ENCODE data around the gene ZDHHC8. TPM values are rescaled to one million over a fixed set of nuclear protein-coding genes. Genes with fewer than 3 reads are reported as not detected.

Gene ZDHHC8
- total and polyA plus RNA-seq, 7 donors = 9.7 to 23.7 (median 15.8) TPM

DNA sequence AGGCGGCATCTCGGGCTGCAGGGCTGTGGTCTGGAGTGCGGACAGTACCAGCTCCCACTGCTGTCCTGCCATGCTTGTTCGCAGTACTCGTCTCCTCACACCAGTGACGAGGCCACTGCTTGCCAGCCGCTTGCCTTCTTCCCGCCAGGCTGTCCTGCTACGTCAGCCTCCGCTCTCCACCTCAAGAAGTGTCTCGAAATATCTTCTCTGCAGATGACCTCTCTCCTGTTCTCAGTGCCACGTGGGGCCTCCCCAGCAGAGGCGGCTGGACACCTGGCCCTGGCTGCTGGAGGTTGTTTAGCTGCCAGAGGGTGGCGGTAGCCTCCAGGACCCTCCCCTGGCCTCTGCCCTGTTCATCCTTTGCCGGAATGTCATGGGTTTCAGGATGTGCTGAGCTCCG lies 22.3 kb downstream of the ZDHHC8 start:
- intact Hi-C loops (cut with DNase I) = loop anchor here in 1 of 2 donors (5.0 kb wide), 1 partner anchor 453 kb away; no protein-coding TSS in a partner anchor
- Histone ChIP-seq H3K4me3 (no peak overlapping the region), H3K4me1 (no peaks in the 10 kb centered on the region), H3K27ac (no peak overlapping the region), H3K36me3 (ENCODE audit: insufficient read depth in 1 of 2, low read depth in 1 of 2) (no peaks in the 10 kb centered on the region), H3K27me3 (ENCODE audit: insufficient read depth in 3 of 3, low read length in 2 of 3) (no peaks in the 10 kb centered on the region), H3K9me3 (no peaks in the 10 kb centered on the region)
- ATAC-seq (no peak), DNase-seq (no peak)
- 62 to 64% (median 62%) methylated on average over 16 of the region's 16 CpGs for WGBS, 3 donors
- TF ChIP-seq, protein P1, sequence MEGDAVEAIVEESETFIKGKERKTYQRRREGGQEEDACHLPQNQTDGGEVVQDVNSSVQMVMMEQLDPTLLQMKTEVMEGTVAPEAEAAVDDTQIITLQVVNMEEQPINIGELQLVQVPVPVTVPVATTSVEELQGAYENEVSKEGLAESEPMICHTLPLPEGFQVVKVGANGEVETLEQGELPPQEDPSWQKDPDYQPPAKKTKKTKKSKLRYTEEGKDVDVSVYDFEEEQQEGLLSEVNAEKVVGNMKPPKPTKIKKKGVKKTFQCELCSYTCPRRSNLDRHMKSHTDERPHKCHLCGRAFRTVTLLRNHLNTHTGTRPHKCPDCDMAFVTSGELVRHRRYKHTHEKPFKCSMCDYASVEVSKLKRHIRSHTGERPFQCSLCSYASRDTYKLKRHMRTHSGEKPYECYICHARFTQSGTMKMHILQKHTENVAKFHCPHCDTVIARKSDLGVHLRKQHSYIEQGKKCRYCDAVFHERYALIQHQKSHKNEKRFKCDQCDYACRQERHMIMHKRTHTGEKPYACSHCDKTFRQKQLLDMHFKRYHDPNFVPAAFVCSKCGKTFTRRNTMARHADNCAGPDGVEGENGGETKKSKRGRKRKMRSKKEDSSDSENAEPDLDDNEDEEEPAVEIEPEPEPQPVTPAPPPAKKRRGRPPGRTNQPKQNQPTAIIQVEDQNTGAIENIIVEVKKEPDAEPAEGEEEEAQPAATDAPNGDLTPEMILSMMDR (IDR thresholded peaks at IDR 0.05) = no peak

DNA sequence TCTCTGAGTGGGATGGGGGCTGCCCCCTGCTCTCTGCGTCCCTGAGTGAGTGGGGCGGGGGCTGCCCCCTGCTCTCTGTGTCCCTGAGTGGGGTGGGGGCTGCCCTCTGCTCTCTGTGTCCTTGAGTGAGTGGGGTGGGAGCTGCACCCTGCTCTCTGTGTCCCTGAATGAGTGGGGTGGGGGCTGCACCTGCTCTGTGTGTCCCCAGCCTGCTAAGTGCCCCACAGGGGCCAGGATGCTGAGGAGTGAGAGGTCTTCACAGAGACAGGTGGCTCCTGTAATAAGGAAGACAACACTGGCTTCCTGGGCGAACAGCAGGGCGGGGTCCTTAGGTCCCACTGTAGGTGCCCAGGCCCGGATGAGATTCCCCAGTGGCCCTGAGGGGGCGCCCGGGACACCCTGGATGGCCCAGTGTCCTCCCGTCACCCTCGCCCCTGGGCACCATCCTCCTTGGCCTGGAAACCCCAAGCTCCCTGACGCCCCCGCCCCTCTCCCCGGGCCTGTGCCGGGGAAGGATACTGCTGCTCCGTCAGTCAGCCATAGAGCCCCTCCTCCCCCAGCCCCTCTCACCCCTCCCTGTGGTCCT lies 23.1 kb downstream of the ZDHHC8 start:
- Histone ChIP-seq H3K27me3 (ENCODE audit: insufficient read depth in 3 of 3, low read length in 2 of 3) (no peaks in the 10 kb centered on the region), H3K4me3 (no peak overlapping the region), H3K36me3 (ENCODE audit: insufficient read depth in 1 of 2, low read depth in 1 of 2) (no peaks in the 10 kb centered on the region), H3K4me1 (no peaks in the 10 kb centered on the region), H3K9me3 (no peaks in the 10 kb centered on the region), H3K27ac (no peak overlapping the region)
- no peak for DNase-seq
- intact Hi-C loops (cut with DNase I) = loop anchor here in 1 of 2 donors (5.0 kb wide), 1 partner anchor 453 kb away; no protein-coding TSS in a partner anchor
- TF ChIP-seq, protein P1 (IDR thresholded peaks at IDR 0.05) = no peak
- 45 to 68% (median 55%) methylated on average over 10 to 14 of the region's 14 CpGs for WGBS, 3 donors
- ATAC-seq = no peak

- Histone ChIP-seq H3K9me3 (no peaks in the 10 kb centered on the region), H3K27me3 (ENCODE audit: insufficient read depth in 3 of 3, low read length in 2 of 3) (no peaks in the 10 kb centered on the region), H3K4me1 (no peaks in the 10 kb centered on the region), H3K4me3 (no peak overlapping the region), H3K36me3 (ENCODE audit: insufficient read depth in 1 of 2, low read depth in 1 of 2) (no peaks in the 10 kb centered on the region), H3K27ac (no peak overlapping the region)
- TF ChIP-seq, protein P1 (IDR thresholded peaks at IDR 0.05) = no peak
- ATAC-seq = peak in 3 of 4 donors; percentile 19 to 24 (median 24)
- DNase-seq = peak; percentile 55 to 72
- 34 to 51% (median 42%) methylated on average over 30 of the region's 30 CpGs for WGBS, 3 donors
- intact Hi-C loops (cut with DNase I) = loop anchor here in 1 of 2 donors (2.0 kb wide), 1 partner anchor 129 kb away; no protein-coding TSS in a partner anchor
Observed at GRCh38 chr22:20155330-20156041, 23.9 kb downstream of the ZDHHC8 start.

DNA sequence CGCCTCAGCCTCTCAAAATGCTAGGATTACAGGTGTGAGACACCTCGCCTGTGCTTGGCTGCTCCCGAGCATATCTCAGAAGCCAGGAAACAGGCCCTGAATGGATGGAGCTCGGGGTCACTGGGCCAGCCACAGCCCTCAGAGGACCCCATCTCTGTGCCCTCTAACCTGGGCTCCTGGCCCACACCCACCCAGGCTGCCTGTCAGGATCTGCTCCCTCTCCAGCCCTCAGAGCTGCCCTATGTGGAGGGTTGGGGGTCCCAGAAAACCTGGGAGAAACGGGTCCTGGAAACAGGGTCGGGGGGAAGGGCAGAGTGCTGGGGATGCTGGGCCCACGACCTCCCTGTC lies 24.4 kb downstream of the ZDHHC8 start:
- no peak for DNase-seq
- intact Hi-C loops (cut with DNase I) = loop anchor here in 1 of 2 donors (2.0 kb wide), 1 partner anchor 129 kb away; no protein-coding TSS in a partner anchor
- no peak overlapping the region for H3K27ac ChIP-seq
- H3K27me3 ChIP-seq (ENCODE audit: insufficient read depth in 3 of 3, low read length in 2 of 3) = no peaks in the 10 kb centered on the region
- H3K9me3 ChIP-seq = no peaks in the 10 kb centered on the region
- no peak overlapping the region for H3K4me3 ChIP-seq
- H3K36me3 ChIP-seq (ENCODE audit: insufficient read depth in 1 of 2, low read depth in 1 of 2) = no peaks in the 10 kb centered on the region
- H3K4me1 ChIP-seq = no peaks in the 10 kb centered on the region
- 59 to 70% (median 64%) methylated on average over 7 of the region's 7 CpGs for WGBS, 3 donors
- TF ChIP-seq, protein P1 (IDR thresholded peaks at IDR 0.05) = no peak
- ATAC-seq = no peak

Data from psoas muscle (tissue), 8 donors.